Measurements from ENCODE around the gene GSTA4.

GSTA4 gene

GRCh38 chr6:52995089-52995912, at the start of gene GSTA4:
Gene GSTA4, minus strand, starts transcription at chr6:52995284. Its CDS starts 1,041 bp downstream, at chr6:52994243.
- peak; percentile 84 for DNase-seq

GRCh38 chr6:53044572-53044971, 49.5 kb upstream of the GSTA4 start:
- DNase-seq: no peak

GRCh38 chr6:53044071-53044470, 49.0 kb upstream of the GSTA4 start:
- DNase-seq: no peak

GRCh38 chr6:53043581-53043980, 48.5 kb upstream of the GSTA4 start:
- DNase-seq: no peak

DNA sequence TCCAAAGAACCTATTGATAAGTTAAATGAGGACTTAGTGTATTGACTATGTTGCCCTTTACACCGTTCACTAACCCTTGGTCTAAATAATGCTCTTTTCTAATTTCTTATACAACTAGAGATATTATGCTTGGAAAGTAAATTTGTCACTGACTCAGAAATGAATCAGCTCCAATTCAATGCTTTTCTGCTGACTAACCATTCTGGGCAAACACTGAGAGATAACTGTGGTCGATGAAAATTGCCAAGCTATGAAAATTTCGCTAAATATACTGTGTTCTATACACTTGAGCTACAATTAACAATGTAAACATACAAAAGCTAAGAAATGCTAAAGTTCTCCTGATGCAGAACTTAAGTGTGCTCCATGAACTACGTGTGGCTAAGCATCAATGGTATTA, 47.0 kb upstream of the GSTA4 start:
- no peak for DNase-seq

DNA sequence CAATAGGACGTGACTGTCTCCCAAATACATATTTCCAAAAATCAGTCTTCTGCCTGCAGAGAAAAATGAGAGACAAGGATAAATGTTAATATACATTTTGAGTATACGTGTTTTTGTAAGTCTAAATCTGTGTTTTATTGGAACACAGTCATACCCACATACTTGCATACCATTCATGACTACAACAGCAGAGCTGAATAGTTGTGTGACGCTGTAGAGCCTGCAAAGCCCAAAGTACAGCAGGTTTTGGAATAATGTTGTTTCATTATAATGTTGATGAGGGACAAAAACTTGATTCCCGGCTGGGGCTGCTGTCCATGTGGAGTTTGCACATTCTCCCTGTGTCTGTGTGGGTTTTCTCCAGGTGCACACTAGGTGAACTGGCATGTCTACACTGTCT, 46.3 kb upstream of the GSTA4 start:
- no peak for DNase-seq

DNA sequence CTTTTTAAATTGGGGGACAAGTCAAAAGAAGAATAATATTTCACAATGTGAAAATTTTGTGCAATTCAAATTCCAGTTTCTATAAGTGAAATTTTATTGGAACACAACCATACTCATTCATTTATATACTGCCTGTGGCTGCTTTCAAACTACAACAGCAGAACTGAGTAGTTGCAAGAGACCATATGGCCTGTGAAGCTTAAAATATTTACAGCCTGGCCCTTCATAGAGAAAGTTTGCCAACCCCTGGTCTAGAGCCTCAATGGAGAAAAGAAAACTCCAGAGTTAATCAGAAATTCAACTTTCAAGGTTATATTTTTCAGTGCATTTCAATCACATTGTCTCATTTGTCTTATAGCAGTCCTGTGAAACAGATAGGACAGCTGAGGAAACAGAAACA, 43.5 kb upstream of the GSTA4 start:
- no peak for DNase-seq

- DNase-seq: no peak
These were observed 43.1 kb upstream of the GSTA4 start for GRCh38 chr6:53038141-53038540.

DNA sequence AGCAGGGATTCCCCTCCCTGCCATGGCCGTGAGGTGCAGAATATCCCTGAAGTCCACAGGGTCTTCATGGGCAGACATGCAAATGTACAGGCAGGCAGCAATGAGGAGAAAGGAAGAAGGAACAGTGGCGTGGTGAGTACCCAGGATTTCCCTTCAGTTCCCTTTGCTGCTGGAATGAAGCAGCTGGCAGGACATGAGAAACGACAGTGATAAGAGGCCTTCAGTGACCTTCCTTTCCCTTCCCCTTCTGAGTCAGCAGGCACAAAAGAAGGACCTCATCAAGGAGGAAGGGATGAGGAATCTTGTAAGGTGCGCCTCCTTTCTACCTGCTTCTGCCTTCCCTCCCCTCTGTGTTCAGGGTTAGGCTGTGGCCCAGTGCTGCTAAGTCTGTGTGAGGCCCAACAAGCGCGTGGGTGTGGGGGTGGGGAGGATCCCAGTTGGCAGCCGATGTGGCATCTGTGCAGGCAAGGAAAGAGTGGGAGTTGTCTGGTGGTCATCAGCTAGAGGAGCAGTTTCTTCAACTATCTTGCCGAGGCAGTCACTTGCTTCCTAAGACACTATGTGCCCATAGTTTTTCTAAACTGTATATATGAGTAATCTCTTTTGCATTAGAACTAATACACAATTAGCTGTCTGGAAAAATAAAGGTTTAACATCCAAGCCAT, 40.6 kb upstream of the GSTA4 start:
- no peak for DNase-seq

- no peak for DNase-seq
These were observed 38.7 kb upstream of the GSTA4 start for GRCh38 chr6:53033764-53034163.

DNA sequence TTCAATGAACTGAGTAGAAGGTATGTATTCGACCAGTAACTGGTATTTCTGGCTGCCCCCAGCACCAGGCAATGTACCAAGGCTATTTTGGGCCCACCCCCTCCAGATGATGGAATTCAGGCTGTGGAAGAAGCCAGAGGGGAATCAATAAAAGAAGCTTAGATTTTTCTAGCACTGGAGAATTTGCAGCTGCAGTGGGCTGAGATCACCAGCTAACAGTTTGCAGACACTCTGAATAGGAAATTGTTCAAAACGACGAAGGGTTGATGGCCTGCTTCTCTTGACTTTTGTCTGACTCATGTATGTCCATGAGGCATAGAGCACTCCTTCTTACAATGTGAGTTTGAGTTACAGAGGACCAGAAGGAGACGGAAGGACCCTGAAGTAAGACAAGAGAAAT, 37.8 kb upstream of the GSTA4 start:
- DNase-seq: no peak

- no peak for DNase-seq
These were observed 36.2 kb upstream of the GSTA4 start for GRCh38 chr6:53031281-53031680.

DNA sequence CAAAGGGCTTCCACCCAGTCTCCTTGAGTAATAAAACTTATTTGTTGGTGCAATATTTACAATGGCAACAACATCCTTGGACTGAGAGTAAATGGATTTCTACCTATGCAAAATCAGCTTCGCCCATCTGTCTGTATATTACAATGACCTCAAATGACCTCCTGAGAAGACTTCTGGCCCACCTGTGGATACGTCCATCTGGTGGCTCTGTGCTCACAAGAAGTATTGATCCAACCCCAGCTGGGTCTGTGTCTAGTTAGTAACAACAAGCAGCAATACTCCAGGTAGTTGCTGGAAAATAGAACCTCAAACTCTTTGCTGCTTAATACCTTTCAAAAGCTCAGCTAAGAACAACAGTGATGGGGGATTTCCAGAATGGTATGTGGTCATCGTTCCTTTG, 34.7 kb upstream of the GSTA4 start:
- DNase-seq: no peak

DNA sequence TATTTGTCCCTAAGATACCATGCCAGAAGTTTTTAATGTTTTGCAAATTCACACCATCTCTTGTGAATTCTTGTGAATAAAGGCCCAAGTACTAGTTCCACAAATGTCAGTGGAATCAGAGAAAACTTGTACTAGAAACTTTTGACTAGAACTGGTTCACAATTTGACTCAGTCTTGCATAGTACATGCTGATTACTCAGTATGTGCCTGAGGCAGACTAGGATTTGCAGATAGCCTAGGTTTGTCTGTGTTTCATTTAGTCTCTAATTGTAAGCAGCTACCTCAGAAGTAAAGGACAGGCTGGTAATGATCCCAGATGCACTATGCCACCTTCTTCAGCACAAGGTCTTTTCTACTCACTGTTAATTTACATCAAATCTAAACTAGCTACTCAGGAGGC, 34.2 kb upstream of the GSTA4 start:
- no peak for DNase-seq

DNA sequence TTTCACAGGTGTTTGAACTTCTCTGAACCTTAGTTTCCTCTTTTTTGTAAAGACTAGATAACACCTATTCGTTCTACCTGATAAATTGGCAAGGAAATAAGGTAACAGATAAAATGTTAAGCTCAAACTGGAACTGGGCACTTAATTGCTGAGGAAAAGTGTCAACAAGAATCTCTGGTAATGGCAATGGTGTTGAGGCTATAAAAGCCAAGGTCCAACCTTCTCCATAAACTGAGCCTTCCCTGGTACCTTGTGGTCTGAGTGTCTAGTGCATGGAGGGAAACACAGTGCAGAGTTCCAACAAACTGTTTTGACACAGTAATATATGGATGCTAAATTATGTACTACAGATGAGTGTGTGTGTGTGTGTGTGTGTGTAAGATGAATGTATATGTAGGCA, 33.4 kb upstream of the GSTA4 start:
- DNase-seq: no peak

GRCh38 chr6:53027131-53027718, 32.1 kb upstream of the GSTA4 start:
- DNase-seq: no peak

DNA sequence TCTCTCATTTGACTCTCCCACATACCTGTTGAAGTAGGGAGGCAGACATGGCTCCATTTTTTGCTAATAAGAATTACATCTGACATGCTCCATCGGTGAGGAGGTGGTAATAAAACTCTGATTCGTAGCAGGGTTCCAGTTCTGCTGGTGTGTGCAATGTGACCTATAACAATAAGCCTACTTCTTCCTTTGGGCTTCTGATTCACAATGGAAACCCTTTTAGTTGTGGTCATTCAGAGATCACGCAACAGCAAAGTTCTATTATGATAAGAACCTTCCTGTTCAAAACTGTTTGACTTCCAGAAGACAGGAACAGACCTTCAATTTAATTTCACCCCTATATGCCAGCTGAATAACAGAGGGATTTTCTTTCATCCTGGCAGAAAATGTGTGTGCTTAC, 31.4 kb upstream of the GSTA4 start:
- no peak for DNase-seq

GRCh38 chr6:53023323-53023722, 28.2 kb upstream of the GSTA4 start:
- DNase-seq: no peak

GRCh38 chr6:53020005-53020744, 25.1 kb upstream of the GSTA4 start:
- no peak for DNase-seq

DNA sequence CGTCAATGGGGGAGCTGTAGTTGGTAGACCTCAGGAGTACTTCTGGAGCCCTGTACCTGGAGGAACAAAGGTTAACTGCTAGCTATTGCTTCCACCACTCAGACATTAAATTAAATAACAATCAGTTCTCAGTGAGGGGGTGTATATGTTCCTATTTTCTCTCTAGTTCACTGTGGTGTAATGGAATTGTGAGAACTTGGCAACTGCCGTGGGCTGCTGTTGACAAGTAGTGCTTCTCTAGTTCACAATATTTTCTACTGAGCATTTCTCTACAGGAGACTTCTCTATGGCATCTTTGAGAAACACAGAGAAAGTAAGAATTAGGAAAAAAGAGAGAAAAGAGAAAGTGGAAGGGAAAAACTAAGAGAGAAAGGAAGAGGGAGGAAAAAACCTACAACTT, 23.4 kb upstream of the GSTA4 start:
- no peak for DNase-seq

GRCh38 chr6:53015486-53015885, 20.4 kb upstream of the GSTA4 start:
- DNase-seq: no peak

DNA sequence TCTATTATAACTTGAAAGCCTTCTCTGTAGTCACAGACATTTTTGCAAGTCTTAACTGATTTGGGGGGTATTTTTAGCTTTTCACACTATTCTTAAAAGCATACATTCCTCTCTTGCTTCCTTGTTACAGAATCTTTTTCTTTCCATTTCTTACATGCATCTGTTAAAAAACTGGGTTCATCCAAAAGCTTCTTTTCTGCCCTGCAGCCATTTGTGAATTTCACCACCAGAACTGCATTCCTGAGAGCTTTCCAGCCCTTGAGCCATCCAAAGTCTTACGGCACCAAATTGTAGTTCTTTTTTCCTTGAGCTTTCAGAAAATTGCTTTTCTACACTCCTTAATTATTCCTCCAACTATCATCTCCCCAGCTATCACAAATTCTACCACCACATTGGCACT, 19.7 kb upstream of the GSTA4 start:
- DNase-seq: no peak

- DNase-seq: no peak
These were observed 19.0 kb upstream of the GSTA4 start for GRCh38 chr6:53014063-53014462.

DNA sequence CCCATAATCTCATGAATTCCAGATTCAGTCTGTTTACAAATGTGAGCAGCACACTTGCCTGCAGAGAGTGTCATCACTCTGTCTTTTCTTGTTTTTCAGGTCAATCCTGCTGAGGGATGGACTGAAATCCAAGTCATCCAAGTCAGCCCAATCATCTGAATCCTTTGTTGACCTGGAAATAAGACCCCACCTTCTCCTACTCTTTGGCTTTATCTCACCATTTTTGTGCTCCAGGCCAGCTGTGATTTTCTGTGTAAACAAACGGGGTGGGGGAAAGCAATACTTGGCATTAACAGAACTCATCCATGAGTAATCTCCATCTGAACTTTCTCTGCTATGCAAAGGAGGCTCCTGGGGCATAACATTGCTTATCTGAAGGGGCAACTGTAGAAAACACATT, 16.9 kb upstream of the GSTA4 start:
- DNase-seq: no peak
